ENCODE results near the gene HAND2.

HAND2 gene

DNA sequence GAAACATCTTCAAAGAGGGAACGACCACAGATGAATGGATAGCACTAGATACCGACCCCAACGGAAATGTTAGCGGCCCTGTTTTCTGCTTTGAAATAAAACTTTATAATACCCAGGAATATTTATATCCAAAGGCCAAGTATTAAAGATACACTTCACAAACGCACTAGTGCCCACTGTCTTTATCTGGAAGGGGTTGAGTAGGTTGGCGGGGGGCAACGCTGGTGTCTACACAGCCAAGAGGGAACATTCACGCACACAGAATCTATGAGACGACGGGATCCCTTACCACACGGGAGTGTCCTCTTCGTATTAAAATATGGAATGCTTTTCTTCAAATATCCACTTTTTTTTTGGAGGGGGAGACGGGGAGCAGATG, 3.3 kb downstream of the HAND2 start:
- Histone ChIP-seq H3K4me3 (replicated peaks; ENCODE audit: insufficient read depth, low read length) (no peak overlapping the region), H3K27ac (replicated peaks) (no peak overlapping the region), H3K27me3 (ENCODE audit: insufficient read depth, poor library complexity, severe bottlenecking) (peaks cover 92% of the 10 kb centered on the region)

DNA sequence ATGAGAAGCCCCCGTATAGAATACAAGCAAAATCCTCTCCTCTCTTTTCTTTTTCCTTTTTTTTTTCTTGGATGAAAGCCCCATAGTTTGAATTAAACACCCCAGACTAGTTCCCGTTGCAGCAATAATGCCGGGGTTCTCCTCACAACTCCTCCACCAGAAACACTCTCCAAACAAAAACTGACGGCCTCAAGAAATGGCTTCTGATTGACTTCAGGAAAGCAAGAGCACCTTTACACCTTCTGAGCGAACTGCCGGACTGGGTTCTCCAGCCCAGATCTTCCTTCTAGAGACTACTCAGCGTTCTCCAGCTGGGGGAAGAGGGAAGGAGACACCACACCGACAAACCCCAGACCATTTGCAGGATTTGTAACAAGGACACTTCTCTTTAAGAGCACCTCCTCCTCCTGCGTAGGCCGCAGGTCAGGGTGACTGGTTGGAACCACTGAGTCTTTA, 4.0 kb downstream of the HAND2 start:
- peaks cover 92% of the 10 kb centered on the region for H3K27me3 ChIP-seq (ENCODE audit: insufficient read depth, poor library complexity, severe bottlenecking)
- TF ChIP-seq, protein P1, sequence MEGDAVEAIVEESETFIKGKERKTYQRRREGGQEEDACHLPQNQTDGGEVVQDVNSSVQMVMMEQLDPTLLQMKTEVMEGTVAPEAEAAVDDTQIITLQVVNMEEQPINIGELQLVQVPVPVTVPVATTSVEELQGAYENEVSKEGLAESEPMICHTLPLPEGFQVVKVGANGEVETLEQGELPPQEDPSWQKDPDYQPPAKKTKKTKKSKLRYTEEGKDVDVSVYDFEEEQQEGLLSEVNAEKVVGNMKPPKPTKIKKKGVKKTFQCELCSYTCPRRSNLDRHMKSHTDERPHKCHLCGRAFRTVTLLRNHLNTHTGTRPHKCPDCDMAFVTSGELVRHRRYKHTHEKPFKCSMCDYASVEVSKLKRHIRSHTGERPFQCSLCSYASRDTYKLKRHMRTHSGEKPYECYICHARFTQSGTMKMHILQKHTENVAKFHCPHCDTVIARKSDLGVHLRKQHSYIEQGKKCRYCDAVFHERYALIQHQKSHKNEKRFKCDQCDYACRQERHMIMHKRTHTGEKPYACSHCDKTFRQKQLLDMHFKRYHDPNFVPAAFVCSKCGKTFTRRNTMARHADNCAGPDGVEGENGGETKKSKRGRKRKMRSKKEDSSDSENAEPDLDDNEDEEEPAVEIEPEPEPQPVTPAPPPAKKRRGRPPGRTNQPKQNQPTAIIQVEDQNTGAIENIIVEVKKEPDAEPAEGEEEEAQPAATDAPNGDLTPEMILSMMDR (IDR thresholded peaks at IDR 0.05; ENCODE audit: insufficient read depth, low read length): no peak
- TF ChIP-seq GABPA (IDR thresholded peaks at IDR 0.05; ENCODE audit: low read depth): no peak
- TF ChIP-seq POLR2AphosphoS5 (IDR thresholded peaks at IDR 0.05; ENCODE audit: low read depth): no peak
- no peak for DNase-seq (ENCODE audit: low read depth in 1 of 2, low spot score in 1 of 2)
- H3K27ac ChIP-seq (replicated peaks): no peak overlapping the region
- no peak overlapping the region for H3K4me3 ChIP-seq (replicated peaks; ENCODE audit: insufficient read depth, low read length)

More for the DNA sequence above, 3.3 kb downstream of the HAND2 start:
- TF ChIP-seq SPI1 (IDR thresholded peaks at IDR 0.05; ENCODE audit: borderline replicate concordance, low read depth): no peak
- TF ChIP-seq, protein P2, sequence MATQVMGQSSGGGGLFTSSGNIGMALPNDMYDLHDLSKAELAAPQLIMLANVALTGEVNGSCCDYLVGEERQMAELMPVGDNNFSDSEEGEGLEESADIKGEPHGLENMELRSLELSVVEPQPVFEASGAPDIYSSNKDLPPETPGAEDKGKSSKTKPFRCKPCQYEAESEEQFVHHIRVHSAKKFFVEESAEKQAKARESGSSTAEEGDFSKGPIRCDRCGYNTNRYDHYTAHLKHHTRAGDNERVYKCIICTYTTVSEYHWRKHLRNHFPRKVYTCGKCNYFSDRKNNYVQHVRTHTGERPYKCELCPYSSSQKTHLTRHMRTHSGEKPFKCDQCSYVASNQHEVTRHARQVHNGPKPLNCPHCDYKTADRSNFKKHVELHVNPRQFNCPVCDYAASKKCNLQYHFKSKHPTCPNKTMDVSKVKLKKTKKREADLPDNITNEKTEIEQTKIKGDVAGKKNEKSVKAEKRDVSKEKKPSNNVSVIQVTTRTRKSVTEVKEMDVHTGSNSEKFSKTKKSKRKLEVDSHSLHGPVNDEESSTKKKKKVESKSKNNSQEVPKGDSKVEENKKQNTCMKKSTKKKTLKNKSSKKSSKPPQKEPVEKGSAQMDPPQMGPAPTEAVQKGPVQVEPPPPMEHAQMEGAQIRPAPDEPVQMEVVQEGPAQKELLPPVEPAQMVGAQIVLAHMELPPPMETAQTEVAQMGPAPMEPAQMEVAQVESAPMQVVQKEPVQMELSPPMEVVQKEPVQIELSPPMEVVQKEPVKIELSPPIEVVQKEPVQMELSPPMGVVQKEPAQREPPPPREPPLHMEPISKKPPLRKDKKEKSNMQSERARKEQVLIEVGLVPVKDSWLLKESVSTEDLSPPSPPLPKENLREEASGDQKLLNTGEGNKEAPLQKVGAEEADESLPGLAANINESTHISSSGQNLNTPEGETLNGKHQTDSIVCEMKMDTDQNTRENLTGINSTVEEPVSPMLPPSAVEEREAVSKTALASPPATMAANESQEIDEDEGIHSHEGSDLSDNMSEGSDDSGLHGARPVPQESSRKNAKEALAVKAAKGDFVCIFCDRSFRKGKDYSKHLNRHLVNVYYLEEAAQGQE (IDR thresholded peaks at IDR 0.05; ENCODE audit: insufficient replicate concordance, low read depth): no peak
- TF ChIP-seq, protein P1 (IDR thresholded peaks at IDR 0.05; ENCODE audit: insufficient read depth, low read length): no peak
- no peak for TF ChIP-seq GABPA (IDR thresholded peaks at IDR 0.05; ENCODE audit: low read depth)
- no peak for TF ChIP-seq POLR2AphosphoS5 (IDR thresholded peaks at IDR 0.05; ENCODE audit: low read depth)
- DNase-seq (ENCODE audit: low read depth in 1 of 2, low spot score in 1 of 2): no peak

DNA sequence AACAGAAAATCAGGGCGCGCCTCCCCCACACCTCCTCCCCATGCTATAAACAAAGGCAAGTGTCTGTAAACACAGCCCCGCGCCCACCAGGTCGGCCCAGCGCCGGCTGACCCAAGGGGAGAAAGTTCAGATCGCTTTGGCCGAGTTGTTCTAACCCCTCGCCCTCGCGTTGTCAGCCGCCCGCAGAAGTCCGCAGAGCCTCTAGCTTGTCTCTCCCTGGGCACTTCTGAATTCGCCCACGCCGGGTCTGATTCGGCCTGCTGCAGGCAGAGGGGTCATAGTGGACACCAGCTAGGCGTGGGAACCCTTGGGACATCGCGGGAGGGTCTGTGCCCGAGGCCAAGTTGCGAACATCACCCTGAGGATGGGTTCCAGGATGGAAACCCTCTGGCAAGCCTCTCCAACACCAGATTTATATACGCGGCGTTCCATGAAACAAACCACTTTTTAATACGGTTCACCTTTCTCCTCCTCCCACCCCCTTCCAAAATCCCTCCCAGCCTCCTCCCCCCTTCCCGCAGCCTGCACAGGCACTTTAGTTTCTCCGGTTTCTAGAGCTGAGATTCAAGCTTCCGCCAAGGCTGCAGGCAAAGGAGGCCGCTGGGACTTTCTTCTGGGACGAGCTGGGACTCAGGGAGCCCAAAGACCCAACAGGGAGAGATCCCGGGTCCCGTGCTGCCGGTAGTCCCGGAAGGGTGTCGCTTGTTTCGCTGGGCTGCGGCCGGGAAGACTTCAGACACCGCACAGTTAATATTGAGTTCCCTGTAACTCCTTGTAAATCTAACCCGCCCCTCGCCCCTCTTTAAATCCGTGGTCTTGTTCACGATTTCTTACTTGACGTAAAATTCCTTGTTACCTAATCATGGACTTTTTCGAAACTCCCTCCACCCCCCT, 4.7 kb downstream of the HAND2 start:
- Histone ChIP-seq H3K27me3 (ENCODE audit: insufficient read depth, poor library complexity, severe bottlenecking) (peaks cover 92% of the 10 kb centered on the region), H3K4me3 (replicated peaks; ENCODE audit: insufficient read depth, low read length) (no peak overlapping the region), H3K27ac (replicated peaks) (no peak overlapping the region)
- DNase-seq (ENCODE audit: low read depth in 1 of 2, low spot score in 1 of 2): no peak
- TF ChIP-seq, protein P2 (IDR thresholded peaks at IDR 0.05; ENCODE audit: insufficient replicate concordance, low read depth): no peak

DNA sequence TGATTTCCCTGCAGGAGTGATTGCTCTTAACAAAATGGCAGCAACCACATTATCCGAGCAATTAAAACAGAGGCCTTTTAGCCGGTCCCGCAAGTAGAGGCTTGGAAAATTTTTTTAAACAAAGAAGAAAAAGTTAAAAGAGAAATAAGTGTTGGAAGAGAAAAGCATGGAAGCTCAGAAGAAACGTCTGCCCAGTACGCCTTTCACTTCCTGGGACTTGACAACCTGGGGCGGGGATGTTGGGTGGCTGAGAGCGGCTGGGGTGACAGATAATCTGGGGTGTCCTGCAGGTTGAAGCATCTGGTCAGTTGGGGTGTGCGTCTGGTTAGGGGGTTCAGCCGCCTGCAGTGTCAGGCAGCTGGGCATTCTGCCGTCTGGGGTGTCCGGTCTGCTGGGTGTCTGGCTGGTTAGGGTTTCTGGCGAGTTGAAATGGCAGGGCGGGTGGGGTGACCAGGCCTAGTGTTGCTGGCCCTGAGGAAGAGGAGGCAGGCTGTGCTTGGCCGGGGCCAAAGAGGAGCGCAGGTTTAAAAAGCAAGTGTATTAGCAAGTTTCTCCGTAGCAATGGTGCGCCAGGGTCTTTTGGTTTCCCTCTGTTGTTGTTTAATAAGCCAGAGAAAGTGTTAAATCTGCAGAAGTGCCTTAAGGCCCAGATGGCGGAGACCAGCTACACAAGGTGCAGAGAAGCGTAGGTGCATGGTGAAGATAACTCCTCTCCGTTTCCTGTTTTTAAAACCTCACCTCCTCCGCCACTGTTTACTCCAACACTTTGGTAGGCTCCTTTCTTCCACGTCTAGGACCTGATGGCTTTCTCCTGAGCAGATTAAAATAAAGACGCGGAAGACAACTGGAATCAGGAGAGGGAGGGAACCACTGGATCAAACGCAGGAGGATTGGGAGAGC, 5.6 kb downstream of the HAND2 start:
- Histone ChIP-seq H3K4me3 (replicated peaks; ENCODE audit: insufficient read depth, low read length) (no peak overlapping the region), H3K27me3 (ENCODE audit: insufficient read depth, poor library complexity, severe bottlenecking) (peaks cover 92% of the 10 kb centered on the region), H3K27ac (replicated peaks) (no peak overlapping the region)
- TF ChIP-seq, protein P2 (IDR thresholded peaks at IDR 0.05; ENCODE audit: insufficient replicate concordance, low read depth): no peak
- no peak for DNase-seq (ENCODE audit: low read depth in 1 of 2, low spot score in 1 of 2)

Data from HL-60 (cell line).